ENCODE data around the gene ZNF528. TPM values are rescaled to one million over a fixed set of nuclear protein-coding genes. Genes with fewer than 3 reads are reported as not detected.
A peak's percentile ranks its signal among the peaks of the same experiment; 100 is the strongest.

ZNF528 gene
- polyA plus RNA-seq, 1 of the 3 experiments (the other 2 are of a cell fraction): 14.0 TPM

GRCh38 chr19:52366414-52366824 is 31.2 kb upstream of the ZNF528 start:
- 84% methylated on average over 8 of the region's 8 CpGs for WGBS (ENCODE audit: low lambda C conversion rate)
- H3K4me1 ChIP-seq (ENCODE audit: control insufficient read depth in 1 of 2, insufficient read depth in 2 of 2, low read depth in 1 of 2, low read length in 1 of 2): no peaks in the 10 kb centered on the region
- DNase-seq: no peak

GRCh38 chr19:52369559-52370340 is 27.9 kb upstream of the ZNF528 start, which contains the start of gene ZNF880:
Gene ZNF880 (plus strand): TSS chr19:52369923. CDS start chr19:52369966, 43 bp downstream.
- H3K79me2 ChIP-seq (ENCODE audit: insufficient read depth): peaks cover 20% of the 10 kb centered on the region
- 6% methylated on average over 46 of the region's 52 CpGs for WGBS (ENCODE audit: low lambda C conversion rate)
- DNase-seq: peak; percentile 93
- ChIA-PET POLR2A (interaction anchor here (0.9 to 1.4 kb wide), 5 partner anchors 27 to 157 kb away, joined by 3 to 9 read pairs (median 4); partner anchors contain the start of genes ZNF528, ZNF578, ZNF610 and ZNF808), CTCF (interaction anchor here (1.1 kb wide), 1 partner anchor 26 kb away, joined by 3 read pairs; no protein-coding TSS in a partner anchor)
- no peaks in the 10 kb centered on the region for H3K9me2 ChIP-seq
- H3K4me3 ChIP-seq (ENCODE audit: low read depth in 2 of 2, low read length in 1 of 2): peak within 1 kb of the TSS; percentile 62 to 78
- peaks cover 9% of the 10 kb centered on the region for H3K9me3 ChIP-seq
- peaks cover 5% of the 10 kb centered on the region for H3F3A ChIP-seq (replicated peaks; ENCODE audit: insufficient read depth)
- peak within 1 kb of the TSS; percentile 92 for H2AFZ ChIP-seq (ENCODE audit: low read depth)
- H3K27ac ChIP-seq (ENCODE audit: low read depth in 2 of 2, low read length in 1 of 2): peak within 1 kb of the TSS; percentile 93 to 94
- no peaks in the 10 kb centered on the region for H3K27me3 ChIP-seq (ENCODE audit: insufficient read depth)
- peak within 1 kb of the TSS; percentile 84 for H3K9ac ChIP-seq
- no peaks in the 10 kb centered on the region for H3K4me1 ChIP-seq (ENCODE audit: control insufficient read depth in 1 of 2, insufficient read depth in 2 of 2, low read depth in 1 of 2, low read length in 1 of 2)
- peak within 1 kb of the TSS; percentile 73 for H3K4me2 ChIP-seq
- H3K36me3 ChIP-seq (replicated peaks in 1 of 2; ENCODE audit: control insufficient read depth in 1 of 2, insufficient read depth in 2 of 2, low read length in 1 of 2): peaks cover 18 to 48% of the 10 kb centered on the region in 2 experiments
- H4K20me1 ChIP-seq (ENCODE audit: insufficient read depth): no peaks in the 10 kb centered on the region
- TF ChIP-seq POLR2AphosphoS5 (IDR thresholded peaks at IDR 0.05; ENCODE audit: low read depth, low read length) (peak; percentile 84), ELF1 (IDR thresholded peaks at IDR 0.05) (peak; percentile 83), TCF12 (IDR thresholded peaks at IDR 0.05) (no peak), NRF1 (IDR thresholded peaks at IDR 0.05; ENCODE audit: low read depth, low read length) (peak; percentile 70), GABPA (IDR thresholded peaks at IDR 0.05; ENCODE audit: low read depth) (peak; percentile 79), ZBTB33 (IDR thresholded peaks at IDR 0.05; ENCODE audit: borderline replicate concordance, low read depth) (0 out of 2 replicates have a peak, but pooled peaks have one; percentile 31), EZH2phosphoT487 (IDR thresholded peaks at IDR 0.05; ENCODE audit: borderline replicate concordance, low read depth) (no peak), RAD21 (IDR thresholded peaks at IDR 0.05; ENCODE audit: low read length) (no peak), PBX3 (IDR thresholded peaks at IDR 0.05) (peak; percentile 20; the same call in 1 of the 2 replicates), USF2 (IDR thresholded peaks at IDR 0.05; ENCODE audit: borderline replicate concordance, low read depth, low read length) (no peak), RFX5 (IDR thresholded peaks at IDR 0.05; ENCODE audit: low read length) (0 out of 2 replicates have a peak, but pooled peaks have one; percentile 22), GATA2 (CRISPR knock-in tag; IDR thresholded peaks at IDR 0.05) (peak; percentile 30; the same call in 1 of the 2 replicates), TAF1 (IDR thresholded peaks at IDR 0.05; ENCODE audit: borderline replicate concordance, low read depth, low read length) (peak; percentile 65), CHD2 (IDR thresholded peaks at IDR 0.05; ENCODE audit: low read length, partially characterized antibody) (no peak), YY1 (IDR thresholded peaks at IDR 0.05; ENCODE audit: low read depth) (no peak), EP300 (IDR thresholded peaks at IDR 0.05; ENCODE audit: borderline replicate concordance in 1 of 2, low read depth in 1 of 2, low read length in 1 of 2) (no peak), MAX (IDR thresholded peaks at IDR 0.05; ENCODE audit: low read depth) (peak; percentile 80), MXI1 (IDR thresholded peaks at IDR 0.05; ENCODE audit: low read depth, low read length) (peak; percentile 90)

More at GRCh38 chr19:52366414-52366824, 31.2 kb upstream of the ZNF528 start:
- H3K9ac ChIP-seq: no peak overlapping the region
- peaks cover 5% of the 10 kb centered on the region for H3F3A ChIP-seq (replicated peaks; ENCODE audit: insufficient read depth)
- H3K4me3 ChIP-seq (ENCODE audit: low read depth in 2 of 2, low read length in 1 of 2): no peak overlapping the region; a peak in 1 of 4 replicates
- H3K9me3 ChIP-seq: peaks cover 14% of the 10 kb centered on the region
- POLR2A ChIA-PET: no interaction called here
- peaks cover 11% of the 10 kb centered on the region for H3K79me2 ChIP-seq (ENCODE audit: insufficient read depth)
- CTCF ChIA-PET: no interaction called here
- H3K4me2 ChIP-seq: no peak overlapping the region
- no peak overlapping the region for H3K27ac ChIP-seq (ENCODE audit: low read depth in 2 of 2, low read length in 1 of 2)
- H4K20me1 ChIP-seq (ENCODE audit: insufficient read depth): no peaks in the 10 kb centered on the region
- H3K27me3 ChIP-seq (ENCODE audit: insufficient read depth): no peaks in the 10 kb centered on the region
- no peak overlapping the region for H2AFZ ChIP-seq (ENCODE audit: low read depth)
- TF ChIP-seq MXI1 (IDR thresholded peaks at IDR 0.05; ENCODE audit: low read depth, low read length) (no peak), GATA2 (CRISPR knock-in tag; IDR thresholded peaks at IDR 0.05) (no peak), IRF3 (IDR thresholded peaks at IDR 0.05; ENCODE audit: low read depth, low read length) (no peak), JUND (IDR thresholded peaks at IDR 0.05) (no peak)
- H3K36me3 ChIP-seq (replicated peaks in 1 of 2; ENCODE audit: control insufficient read depth in 1 of 2, insufficient read depth in 2 of 2, low read length in 1 of 2): peaks cover 24 to 39% of the 10 kb centered on the region in 2 experiments
- H3K9me2 ChIP-seq: no peaks in the 10 kb centered on the region
